Measurements from ENCODE around the gene CPNE2. TPM values are rescaled to one million over a fixed set of nuclear protein-coding genes. Genes with fewer than 3 reads are reported as not detected.
"Not testable (repeated sequence)": the region's sequence is repeated elsewhere in the genome, so short reads cannot be mapped to it uniquely, and the experiment has no call there.

The CPNE2 gene
- total RNA-seq, 1 experiment from 2014 or later, result 35.2 TPM

- DNase-seq, result no peak
- POLR2A ChIA-PET (ENCODE audit: unreplicated experiment), result no interaction called here
- no TSS peak for BruUV-seq (replicated peaks)
- Histone ChIP-seq H3K36me3 (ENCODE audit: low read depth) (no peaks in the 10 kb centered on the region), H3K9me3 (ENCODE audit: insufficient read depth, low read depth) (no peaks in the 10 kb centered on the region), H3K4me3 (no peak overlapping the region), H3K27ac (no peak overlapping the region), H4K20me1 (ENCODE audit: insufficient read depth) (no peaks in the 10 kb centered on the region), H2AFZ (no peak overlapping the region), H3K79me2 (ENCODE audit: low read depth) (no peaks in the 10 kb centered on the region), H3K27me3 (ENCODE audit: insufficient read depth, low read depth) (no peaks in the 10 kb centered on the region), H3F3A (ENCODE audit: insufficient read depth, low read depth) (peaks cover 15% of the 10 kb centered on the region), H3K9me2 (ENCODE audit: insufficient read depth) (no peaks in the 10 kb centered on the region), H3K4me2 (no peak overlapping the region), H3K4me1 (replicated peaks; ENCODE audit: insufficient read depth) (peaks cover 13% of the 10 kb centered on the region)
- TF ChIP-seq CTCF (conservative IDR thresholded peaks at IDR 0.05), result no peak
- TF ChIP-seq EZH2 (IDR thresholded peaks at IDR 0.05; ENCODE audit: low read depth), result no peak
- intact Hi-C loops (cut with micrococcal nuclease; ENCODE audit: unreplicated experiment), result no loop called here
- CTCF ChIA-PET, result interaction anchor here (0.6 kb wide), 1 partner anchor 122 kb away, joined by 3 read pairs; no protein-coding TSS in a partner anchor
These were observed 23.3 kb upstream of the CPNE2 start for GRCh38 chr16:57069053-57069452.

GRCh38 chr16:57069635-57070370 lies 22.6 kb upstream of the CPNE2 start:
- ChIA-PET CTCF (interaction anchor here (0.6 kb wide), 1 partner anchor 121 kb away, joined by 3 read pairs; no protein-coding TSS in a partner anchor), POLR2A (ENCODE audit: unreplicated experiment) (no interaction called here)
- Histone ChIP-seq H3K27me3 (ENCODE audit: insufficient read depth, low read depth) (no peaks in the 10 kb centered on the region), H3K4me1 (replicated peaks; ENCODE audit: insufficient read depth) (peaks cover 13% of the 10 kb centered on the region), H3K36me3 (ENCODE audit: low read depth) (no peaks in the 10 kb centered on the region), H3K79me2 (ENCODE audit: low read depth) (no peaks in the 10 kb centered on the region), H4K20me1 (ENCODE audit: insufficient read depth) (no peaks in the 10 kb centered on the region), H2AFZ (no peak overlapping the region), H3F3A (ENCODE audit: insufficient read depth, low read depth) (peaks cover 15% of the 10 kb centered on the region), H3K9me2 (ENCODE audit: insufficient read depth) (no peaks in the 10 kb centered on the region), H3K4me2 (no peak overlapping the region), H3K4me3 (no peak overlapping the region), H3K9me3 (ENCODE audit: insufficient read depth, low read depth) (no peaks in the 10 kb centered on the region), H3K27ac (no peak overlapping the region)
- no TSS peak for BruUV-seq (replicated peaks)
- intact Hi-C loops (cut with micrococcal nuclease; ENCODE audit: unreplicated experiment), result no loop called here
- no peak for DNase-seq
- TF ChIP-seq CTCF (conservative IDR thresholded peaks at IDR 0.05) (no peak), EZH2 (IDR thresholded peaks at IDR 0.05; ENCODE audit: low read depth) (no peak)

GRCh38 chr16:57070424-57070823 lies 22.0 kb upstream of the CPNE2 start:
- Histone ChIP-seq H3K27ac (no peak overlapping the region), H3K9me2 (ENCODE audit: insufficient read depth) (no peaks in the 10 kb centered on the region), H3F3A (ENCODE audit: insufficient read depth, low read depth) (peaks cover 15% of the 10 kb centered on the region), H3K4me3 (no peak overlapping the region), H4K20me1 (ENCODE audit: insufficient read depth) (no peaks in the 10 kb centered on the region), H3K27me3 (ENCODE audit: insufficient read depth, low read depth) (no peaks in the 10 kb centered on the region), H3K9me3 (ENCODE audit: insufficient read depth, low read depth) (no peaks in the 10 kb centered on the region), H3K4me2 (no peak overlapping the region), H3K36me3 (ENCODE audit: low read depth) (no peaks in the 10 kb centered on the region), H3K4me1 (replicated peaks; ENCODE audit: insufficient read depth) (peaks cover 13% of the 10 kb centered on the region), H3K79me2 (ENCODE audit: low read depth) (no peaks in the 10 kb centered on the region), H2AFZ (no peak overlapping the region)
- no peak for DNase-seq
- CTCF ChIA-PET, result no interaction called here
- intact Hi-C loops (cut with micrococcal nuclease; ENCODE audit: unreplicated experiment), result no loop called here
- POLR2A ChIA-PET (ENCODE audit: unreplicated experiment), result no interaction called here
- TF ChIP-seq EZH2 (IDR thresholded peaks at IDR 0.05; ENCODE audit: low read depth), result no peak
- no peak for TF ChIP-seq CTCF (conservative IDR thresholded peaks at IDR 0.05)
- BruUV-seq (replicated peaks), result no TSS peak

DNA sequence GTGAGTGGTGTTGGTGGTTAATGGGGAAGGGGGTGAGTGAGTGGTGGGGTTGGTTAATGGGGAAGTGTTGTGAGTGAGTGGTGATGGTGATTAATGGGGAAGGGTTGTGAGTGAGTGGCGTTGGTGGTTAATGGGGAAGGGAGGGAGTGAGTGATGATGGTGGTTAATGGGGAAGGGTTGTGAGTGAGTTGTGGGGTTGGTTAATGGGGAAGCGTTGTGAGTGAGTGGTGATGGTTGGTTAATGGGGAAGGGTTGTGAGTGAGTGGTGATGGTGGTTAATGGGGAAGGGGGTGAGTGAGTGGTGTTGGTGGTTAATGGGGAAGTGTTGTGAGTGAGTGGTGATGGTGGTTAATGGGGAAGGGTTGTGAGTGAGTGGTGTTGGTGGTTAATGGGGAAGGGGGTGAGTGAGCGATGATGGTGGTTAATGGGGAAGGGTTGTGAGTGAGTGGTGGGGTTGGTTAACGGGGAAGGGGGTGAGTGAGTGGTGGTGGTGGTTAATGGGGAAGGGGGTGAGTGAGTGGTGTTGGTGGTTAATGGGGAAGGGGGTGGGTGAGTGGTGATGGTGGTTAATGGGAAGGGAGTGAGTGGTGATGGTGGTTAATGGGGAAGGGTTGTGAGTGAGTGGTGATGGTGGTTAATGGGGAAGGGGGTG lies 21.2 kb upstream of the CPNE2 start:
- H3K27ac ChIP-seq; DNase-seq; H3K9me3 ChIP-seq (ENCODE audit: insufficient read depth, low read depth); H3K4me3 ChIP-seq; H3K4me2 ChIP-seq; intact Hi-C loops (cut with micrococcal nuclease; ENCODE audit: unreplicated experiment); H4K20me1 ChIP-seq (ENCODE audit: insufficient read depth); H2AFZ ChIP-seq; H3K27me3 ChIP-seq (ENCODE audit: insufficient read depth, low read depth); BruUV-seq (replicated peaks); H3K79me2 ChIP-seq (ENCODE audit: low read depth); H3K36me3 ChIP-seq (ENCODE audit: low read depth); POLR2A ChIA-PET (ENCODE audit: unreplicated experiment); H3K9me2 ChIP-seq (ENCODE audit: insufficient read depth); CTCF ChIA-PET: not testable (repeated sequence)
- Histone ChIP-seq H3F3A (ENCODE audit: insufficient read depth, low read depth) (peaks cover 15% of the 10 kb centered on the region), H3K4me1 (replicated peaks; ENCODE audit: insufficient read depth) (peaks cover 13% of the 10 kb centered on the region)
